K562 (cell line): Measurements from ENCODE around the gene CARMIL3.

Experiments used
- CBX1 ChIP-seq: sonication (generic); IDR thresholded peaks from 2 replicates; pipeline ENCODE4 v1.6.1; 2016; ENCODE audit warnings: antibody characterized with exemption, low read depth, mild to moderate bottlenecking
- FOXK2 ChIP-seq, 2 experiments: fragments of 450-650 bp; IDR thresholded peaks in 1 of 2; conservative IDR thresholded peaks in 1 of 2; 2 replicates each; pipeline ENCODE4 v1.6.1; 2016; ENCODE audit warnings: low read depth in 2 of 2, mild to moderate bottlenecking in 1 of 2
- MAFK ChIP-seq: IDR thresholded peaks from 2 replicates; pipeline ENCODE4 v1.6.1; 2011; ENCODE audit warnings: low read length, improper control_type of control experiment
- POLR2A ChIP-seq: fragments of 450-650 bp; conservative IDR thresholded peaks from 2 replicates; pipeline ENCODE4 v1.6.1; 2016
- SNIP1 ChIP-seq: fragments of 450-650 bp; IDR thresholded peaks from 2 replicates; pipeline ENCODE4 v1.7.1; 2017; ENCODE audit warnings: low read depth, mild to moderate bottlenecking
- XRCC4 ChIP-seq: IDR thresholded peaks from one replicate; pipeline ENCODE4 v1.6.1; 2011; ENCODE audit not compliant: insufficient read depth, insufficient read length; ENCODE audit errors: extremely low read depth
- TF ChIP-seq, protein P1 (sequence below): fragments of 450-650 bp; IDR thresholded peaks from one replicate; pipeline ENCODE4 v1.6.1; 2018; ENCODE audit warnings: mild to moderate bottlenecking, moderate library complexity; ENCODE audit not compliant: partially characterized antibody
- TF ChIP-seq, protein P2 (sequence below), 3 experiments: IDR thresholded peaks in 2 of 3; conservative IDR thresholded peaks in 1 of 3; 2 replicates each; pipeline ENCODE4 v1.5.1; 2011 to 2012; ENCODE audit warnings: low read length in 3 of 3, mild to moderate bottlenecking in 3 of 3, control low read depth in 2 of 3, improper control_type of control experiment in 1 of 3, inconsistent platforms in 1 of 3, low read depth in 1 of 3, mixed read lengths in 1 of 3, moderate library complexity in 1 of 3; ENCODE audit not compliant: insufficient read depth in 2 of 3
- TF ChIP-seq, protein P3 (sequence below), 3 experiments: fragments of 200-800 bp in 1 of 3; fragments of 250-450 bp in 1 of 3; fragments of 450-650 bp in 1 of 3; sonication (Bioruptor Pico) in 1 of 3; sonication (Bioruptor generic) in 1 of 3; formaldehyde crosslinking in 1 of 3; IDR thresholded peaks; 2 replicates each; pipeline versions ENCODE4 v1.6.1 to v1.8.0; 2016 to 2022; ENCODE audit warnings: mild to moderate bottlenecking in 2 of 3, missing genetic modification characterization in 2 of 3, missing compliant biosample characterization in 1 of 3, moderate library complexity in 1 of 3
- TF ChIP-seq, protein P4 (sequence below): sonication (generic); formaldehyde crosslinking; IDR thresholded peaks from 2 replicates; pipeline ENCODE4 v1.8.0; 2022; ENCODE audit warnings: missing genetic modification reagents, mild to moderate bottlenecking, borderline replicate concordance
- TF ChIP-seq, protein P5 (sequence below): fragments of 250-450 bp; sonication (Bioruptor Pico); IDR thresholded peaks from 2 replicates; pipeline ENCODE4 v1.4.0; 2020; ENCODE audit warnings: mild to moderate bottlenecking, moderate library complexity
- TF ChIP-seq, protein P6 (sequence below): fragments of 250-450 bp; sonication (Bioruptor Pico); IDR thresholded peaks from 2 replicates; pipeline ENCODE4 v1.8.0; 2021; ENCODE audit warnings: moderate library complexity, mild to moderate bottlenecking, inconsistent platforms

DNA sequence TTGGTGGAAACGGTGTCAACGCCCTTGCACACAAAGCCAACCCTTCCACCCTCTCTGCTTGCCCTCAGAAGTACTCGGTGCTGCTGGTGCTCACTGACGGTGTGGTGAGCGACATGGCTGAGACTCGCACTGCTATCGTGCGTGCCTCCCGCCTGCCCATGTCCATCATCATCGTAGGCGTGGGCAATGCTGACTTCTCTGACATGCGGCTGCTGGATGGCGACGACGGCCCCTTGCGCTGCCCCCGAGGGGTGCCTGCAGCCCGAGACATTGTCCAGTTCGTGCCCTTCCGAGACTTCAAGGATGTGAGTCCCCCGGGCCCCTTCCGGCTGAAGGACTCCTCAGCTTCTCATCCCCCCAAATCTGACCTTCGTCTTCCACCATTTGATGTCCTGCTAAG lies 25.3 kb downstream of the CARMIL3 start:
- TF ChIP-seq MAFK, result no peak
- TF ChIP-seq FOXK2 (conservative IDR thresholded peaks at IDR 0.05 in 1 of 2, IDR thresholded peaks at IDR 0.05 in 1 of 2; ENCODE audit: low read depth in 2 of 2), result no peak
- no peak for TF ChIP-seq CBX1
- TF ChIP-seq, protein P1, sequence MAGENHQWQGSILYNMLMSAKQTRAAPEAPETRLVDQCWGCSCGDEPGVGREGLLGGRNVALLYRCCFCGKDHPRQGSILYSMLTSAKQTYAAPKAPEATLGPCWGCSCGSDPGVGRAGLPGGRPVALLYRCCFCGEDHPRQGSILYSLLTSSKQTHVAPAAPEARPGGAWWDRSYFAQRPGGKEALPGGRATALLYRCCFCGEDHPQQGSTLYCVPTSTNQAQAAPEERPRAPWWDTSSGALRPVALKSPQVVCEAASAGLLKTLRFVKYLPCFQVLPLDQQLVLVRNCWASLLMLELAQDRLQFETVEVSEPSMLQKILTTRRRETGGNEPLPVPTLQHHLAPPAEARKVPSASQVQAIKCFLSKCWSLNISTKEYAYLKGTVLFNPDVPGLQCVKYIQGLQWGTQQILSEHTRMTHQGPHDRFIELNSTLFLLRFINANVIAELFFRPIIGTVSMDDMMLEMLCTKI, result no peak
- no peak for TF ChIP-seq POLR2A
- TF ChIP-seq, protein P2, sequence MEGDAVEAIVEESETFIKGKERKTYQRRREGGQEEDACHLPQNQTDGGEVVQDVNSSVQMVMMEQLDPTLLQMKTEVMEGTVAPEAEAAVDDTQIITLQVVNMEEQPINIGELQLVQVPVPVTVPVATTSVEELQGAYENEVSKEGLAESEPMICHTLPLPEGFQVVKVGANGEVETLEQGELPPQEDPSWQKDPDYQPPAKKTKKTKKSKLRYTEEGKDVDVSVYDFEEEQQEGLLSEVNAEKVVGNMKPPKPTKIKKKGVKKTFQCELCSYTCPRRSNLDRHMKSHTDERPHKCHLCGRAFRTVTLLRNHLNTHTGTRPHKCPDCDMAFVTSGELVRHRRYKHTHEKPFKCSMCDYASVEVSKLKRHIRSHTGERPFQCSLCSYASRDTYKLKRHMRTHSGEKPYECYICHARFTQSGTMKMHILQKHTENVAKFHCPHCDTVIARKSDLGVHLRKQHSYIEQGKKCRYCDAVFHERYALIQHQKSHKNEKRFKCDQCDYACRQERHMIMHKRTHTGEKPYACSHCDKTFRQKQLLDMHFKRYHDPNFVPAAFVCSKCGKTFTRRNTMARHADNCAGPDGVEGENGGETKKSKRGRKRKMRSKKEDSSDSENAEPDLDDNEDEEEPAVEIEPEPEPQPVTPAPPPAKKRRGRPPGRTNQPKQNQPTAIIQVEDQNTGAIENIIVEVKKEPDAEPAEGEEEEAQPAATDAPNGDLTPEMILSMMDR (IDR thresholded peaks at IDR 0.05 in 2 of 3, conservative IDR thresholded peaks at IDR 0.05 in 1 of 3; ENCODE audit: insufficient read depth in 2 of 3, low read depth in 1 of 3, low read length in 3 of 3), result no peak
- TF ChIP-seq XRCC4, result no peak
- TF ChIP-seq, protein P3, sequence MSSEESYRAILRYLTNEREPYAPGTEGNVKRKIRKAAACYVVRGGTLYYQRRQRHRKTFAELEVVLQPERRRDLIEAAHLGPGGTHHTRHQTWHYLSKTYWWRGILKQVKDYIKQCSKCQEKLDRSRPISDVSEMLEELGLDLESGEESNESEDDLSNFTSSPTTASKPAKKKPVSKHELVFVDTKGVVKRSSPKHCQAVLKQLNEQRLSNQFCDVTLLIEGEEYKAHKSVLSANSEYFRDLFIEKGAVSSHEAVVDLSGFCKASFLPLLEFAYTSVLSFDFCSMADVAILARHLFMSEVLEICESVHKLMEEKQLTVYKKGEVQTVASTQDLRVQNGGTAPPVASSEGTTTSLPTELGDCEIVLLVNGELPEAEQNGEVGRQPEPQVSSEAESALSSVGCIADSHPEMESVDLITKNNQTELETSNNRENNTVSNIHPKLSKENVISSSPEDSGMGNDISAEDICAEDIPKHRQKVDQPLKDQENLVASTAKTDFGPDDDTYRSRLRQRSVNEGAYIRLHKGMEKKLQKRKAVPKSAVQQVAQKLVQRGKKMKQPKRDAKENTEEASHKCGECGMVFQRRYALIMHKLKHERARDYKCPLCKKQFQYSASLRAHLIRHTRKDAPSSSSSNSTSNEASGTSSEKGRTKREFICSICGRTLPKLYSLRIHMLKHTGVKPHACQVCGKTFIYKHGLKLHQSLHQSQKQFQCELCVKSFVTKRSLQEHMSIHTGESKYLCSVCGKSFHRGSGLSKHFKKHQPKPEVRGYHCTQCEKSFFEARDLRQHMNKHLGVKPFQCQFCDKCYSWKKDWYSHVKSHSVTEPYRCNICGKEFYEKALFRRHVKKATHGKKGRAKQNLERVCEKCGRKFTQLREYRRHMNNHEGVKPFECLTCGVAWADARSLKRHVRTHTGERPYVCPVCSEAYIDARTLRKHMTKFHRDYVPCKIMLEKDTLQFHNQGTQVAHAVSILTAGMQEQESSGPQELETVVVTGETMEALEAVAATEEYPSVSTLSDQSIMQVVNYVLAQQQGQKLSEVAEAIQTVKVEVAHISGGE (CRISPR knock-in tag; IDR thresholded peaks at IDR 0.05), result no peak
- TF ChIP-seq, protein P4, sequence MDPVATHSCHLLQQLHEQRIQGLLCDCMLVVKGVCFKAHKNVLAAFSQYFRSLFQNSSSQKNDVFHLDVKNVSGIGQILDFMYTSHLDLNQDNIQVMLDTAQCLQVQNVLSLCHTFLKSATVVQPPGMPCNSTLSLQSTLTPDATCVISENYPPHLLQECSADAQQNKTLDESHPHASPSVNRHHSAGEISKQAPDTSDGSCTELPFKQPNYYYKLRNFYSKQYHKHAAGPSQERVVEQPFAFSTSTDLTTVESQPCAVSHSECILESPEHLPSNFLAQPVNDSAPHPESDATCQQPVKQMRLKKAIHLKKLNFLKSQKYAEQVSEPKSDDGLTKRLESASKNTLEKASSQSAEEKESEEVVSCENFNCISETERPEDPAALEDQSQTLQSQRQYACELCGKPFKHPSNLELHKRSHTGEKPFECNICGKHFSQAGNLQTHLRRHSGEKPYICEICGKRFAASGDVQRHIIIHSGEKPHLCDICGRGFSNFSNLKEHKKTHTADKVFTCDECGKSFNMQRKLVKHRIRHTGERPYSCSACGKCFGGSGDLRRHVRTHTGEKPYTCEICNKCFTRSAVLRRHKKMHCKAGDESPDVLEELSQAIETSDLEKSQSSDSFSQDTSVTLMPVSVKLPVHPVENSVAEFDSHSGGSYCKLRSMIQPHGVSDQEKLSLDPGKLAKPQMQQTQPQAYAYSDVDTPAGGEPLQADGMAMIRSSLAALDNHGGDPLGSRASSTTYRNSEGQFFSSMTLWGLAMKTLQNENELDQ (CRISPR knock-in tag), result no peak
- TF ChIP-seq, protein P5, sequence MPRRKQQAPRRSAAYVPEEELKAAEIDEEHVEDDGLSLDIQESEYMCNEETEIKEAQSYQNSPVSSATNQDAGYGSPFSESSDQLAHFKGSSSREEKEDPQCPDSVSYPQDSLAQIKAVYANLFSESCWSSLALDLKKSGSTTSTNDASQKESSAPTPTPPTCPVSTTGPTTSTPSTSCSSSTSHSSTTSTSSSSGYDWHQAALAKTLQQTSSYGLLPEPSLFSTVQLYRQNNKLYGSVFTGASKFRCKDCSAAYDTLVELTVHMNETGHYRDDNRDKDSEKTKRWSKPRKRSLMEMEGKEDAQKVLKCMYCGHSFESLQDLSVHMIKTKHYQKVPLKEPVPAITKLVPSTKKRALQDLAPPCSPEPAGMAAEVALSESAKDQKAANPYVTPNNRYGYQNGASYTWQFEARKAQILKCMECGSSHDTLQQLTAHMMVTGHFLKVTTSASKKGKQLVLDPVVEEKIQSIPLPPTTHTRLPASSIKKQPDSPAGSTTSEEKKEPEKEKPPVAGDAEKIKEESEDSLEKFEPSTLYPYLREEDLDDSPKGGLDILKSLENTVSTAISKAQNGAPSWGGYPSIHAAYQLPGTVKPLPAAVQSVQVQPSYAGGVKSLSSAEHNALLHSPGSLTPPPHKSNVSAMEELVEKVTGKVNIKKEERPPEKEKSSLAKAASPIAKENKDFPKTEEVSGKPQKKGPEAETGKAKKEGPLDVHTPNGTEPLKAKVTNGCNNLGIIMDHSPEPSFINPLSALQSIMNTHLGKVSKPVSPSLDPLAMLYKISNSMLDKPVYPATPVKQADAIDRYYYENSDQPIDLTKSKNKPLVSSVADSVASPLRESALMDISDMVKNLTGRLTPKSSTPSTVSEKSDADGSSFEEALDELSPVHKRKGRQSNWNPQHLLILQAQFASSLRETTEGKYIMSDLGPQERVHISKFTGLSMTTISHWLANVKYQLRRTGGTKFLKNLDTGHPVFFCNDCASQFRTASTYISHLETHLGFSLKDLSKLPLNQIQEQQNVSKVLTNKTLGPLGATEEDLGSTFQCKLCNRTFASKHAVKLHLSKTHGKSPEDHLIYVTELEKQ (CRISPR knock-in tag), result no peak
- TF ChIP-seq, protein P6, sequence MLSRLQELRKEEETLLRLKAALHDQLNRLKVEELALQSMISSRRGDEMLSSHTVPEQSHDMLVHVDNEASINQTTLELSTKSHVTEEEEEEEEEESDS (CRISPR knock-in tag), result no peak
- TF ChIP-seq SNIP1, result no peak
